Measurements from ENCODE around the gene S1PR3. TPM values are rescaled to one million over a fixed set of nuclear protein-coding genes. Genes with fewer than 3 reads are reported as not detected.

The S1PR3 gene
- total RNA-seq, 1 experiment from 2014 or later, result 8.4 TPM

- Histone ChIP-seq H2AFZ (ENCODE audit: low read length) (no peak overlapping the region), H3F3A (ENCODE audit: low read length, unreplicated experiment) (no peaks in the 10 kb centered on the region), H3K27me3 (ENCODE audit: low read length) (no peaks in the 10 kb centered on the region), H3K4me2 (ENCODE audit: low read length) (no peak overlapping the region), H3K4me3 (ENCODE audit: low read length) (no peak overlapping the region), H3K9ac (ENCODE audit: low read length) (no peak overlapping the region), H3K9me2 (replicated peaks; ENCODE audit: low read length) (no peaks in the 10 kb centered on the region), H3K36me3 (ENCODE audit: low read depth, low read length) (no peaks in the 10 kb centered on the region), H3K4me1 (ENCODE audit: insufficient read depth, low read length) (peaks cover 12% of the 10 kb centered on the region; the same call in 1 of the 2 replicates), H3K9me3 (ENCODE audit: low read length) (no peaks in the 10 kb centered on the region), H3K27ac (ENCODE audit: low read length) (no peak overlapping the region), H3K79me2 (ENCODE audit: low read length) (peaks cover 23% of the 10 kb centered on the region), H4K20me1 (ENCODE audit: low read length) (no peaks in the 10 kb centered on the region)
- ChIA-PET CTCF (no interaction called here), POLR2A (ENCODE audit: unreplicated experiment) (no interaction called here)
- TF ChIP-seq EZH2 (IDR thresholded peaks at IDR 0.05; ENCODE audit: low read length, unreplicated experiment) (no peak), EZH2phosphoT487 (IDR thresholded peaks at IDR 0.05; ENCODE audit: borderline replicate concordance, low read length) (no peak), CTCF (conservative IDR thresholded peaks at IDR 0.05; ENCODE audit: low read depth, low read length) (no peak)
- no TSS peak for BruUV-seq (replicated peaks)
- DNase-seq, result no peak
- ATAC-seq, result no peak
- intact Hi-C loops (cut with micrococcal nuclease), result no loop called here
Observed at GRCh38 chr9:88988796-88989641, 2.2 kb upstream of the S1PR3 start.

- DNase-seq (no peak), ATAC-seq (no peak)
- TF ChIP-seq CTCF (conservative IDR thresholded peaks at IDR 0.05; ENCODE audit: low read depth, low read length), result no peak
- no peak for TF ChIP-seq EZH2phosphoT487 (IDR thresholded peaks at IDR 0.05; ENCODE audit: borderline replicate concordance, low read length)
- no peak for TF ChIP-seq EZH2 (IDR thresholded peaks at IDR 0.05; ENCODE audit: low read length, unreplicated experiment)
- Histone ChIP-seq H3K9me2 (replicated peaks; ENCODE audit: low read length) (no peaks in the 10 kb centered on the region), H3K4me1 (ENCODE audit: insufficient read depth, low read length) (peaks cover 12% of the 10 kb centered on the region; the same call in 1 of the 2 replicates), H3K36me3 (ENCODE audit: low read depth, low read length) (no peaks in the 10 kb centered on the region), H2AFZ (ENCODE audit: low read length) (no peak overlapping the region), H3K27ac (ENCODE audit: low read length) (no peak overlapping the region), H3F3A (ENCODE audit: low read length, unreplicated experiment) (no peaks in the 10 kb centered on the region), H3K9ac (ENCODE audit: low read length) (no peak overlapping the region), H3K4me2 (ENCODE audit: low read length) (no peak overlapping the region), H3K4me3 (ENCODE audit: low read length) (no peak overlapping the region), H3K27me3 (ENCODE audit: low read length) (no peaks in the 10 kb centered on the region), H4K20me1 (ENCODE audit: low read length) (no peaks in the 10 kb centered on the region), H3K79me2 (ENCODE audit: low read length) (peaks cover 31% of the 10 kb centered on the region), H3K9me3 (ENCODE audit: low read length) (no peaks in the 10 kb centered on the region)
- ChIA-PET CTCF (no interaction called here), POLR2A (ENCODE audit: unreplicated experiment) (no interaction called here)
- no TSS peak for BruUV-seq (replicated peaks)
- intact Hi-C loops (cut with micrococcal nuclease), result loop anchor here (5.0 kb wide), 1 partner anchor 213 kb away; no protein-coding TSS in a partner anchor
Observed at GRCh38 chr9:88990041-88990728, 1.1 kb upstream of the S1PR3 start.
